ENCODE measurements around the gene STX16.

Gene STX16, protein sequence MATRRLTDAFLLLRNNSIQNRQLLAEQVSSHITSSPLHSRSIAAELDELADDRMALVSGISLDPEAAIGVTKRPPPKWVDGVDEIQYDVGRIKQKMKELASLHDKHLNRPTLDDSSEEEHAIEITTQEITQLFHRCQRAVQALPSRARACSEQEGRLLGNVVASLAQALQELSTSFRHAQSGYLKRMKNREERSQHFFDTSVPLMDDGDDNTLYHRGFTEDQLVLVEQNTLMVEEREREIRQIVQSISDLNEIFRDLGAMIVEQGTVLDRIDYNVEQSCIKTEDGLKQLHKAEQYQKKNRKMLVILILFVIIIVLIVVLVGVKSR

GRCh38 chr20:58650776-58651558 lies at the start of gene STX16:
Gene STX16, plus strand, starts transcription at chr20:58651283. Its CDS starts 724 bp downstream, at chr20:58652007.
- peak within 1 kb of the TSS; percentile 98 to 100 (median 99) for H3K9ac ChIP-seq (ENCODE audit: low read length in 5 of 5)
- H3K4me3 ChIP-seq (ENCODE audit: low read depth in 1 of 5, low read length in 5 of 5) = peak within 1 kb of the TSS; percentile 96 to 99 (median 99)
- peaks cover 4 to 53% (median 42%) of the 10 kb centered on the region in 5 donors for H3K4me1 ChIP-seq (ENCODE audit: control insufficient read depth in 5 of 5, insufficient read depth in 5 of 5, low read length in 5 of 5)
- H3K27me3 ChIP-seq (ENCODE audit: control insufficient read depth in 5 of 5, insufficient read depth in 4 of 5, low read length in 5 of 5) = no peaks in the 10 kb centered on the region
- H3K9me3 ChIP-seq (ENCODE audit: control insufficient read depth in 5 of 5, low read length in 5 of 5) = no peaks in the 10 kb centered on the region
- H3K27ac ChIP-seq (ENCODE audit: low read depth, low read length) = peak within 1 kb of the TSS; percentile 86
- peaks cover 0 to 4% (median 0%) of the 10 kb centered on the region in 5 donors for H3K36me3 ChIP-seq (ENCODE audit: control insufficient read depth in 5 of 5, insufficient read depth in 5 of 5, low read length in 5 of 5)

DNA sequence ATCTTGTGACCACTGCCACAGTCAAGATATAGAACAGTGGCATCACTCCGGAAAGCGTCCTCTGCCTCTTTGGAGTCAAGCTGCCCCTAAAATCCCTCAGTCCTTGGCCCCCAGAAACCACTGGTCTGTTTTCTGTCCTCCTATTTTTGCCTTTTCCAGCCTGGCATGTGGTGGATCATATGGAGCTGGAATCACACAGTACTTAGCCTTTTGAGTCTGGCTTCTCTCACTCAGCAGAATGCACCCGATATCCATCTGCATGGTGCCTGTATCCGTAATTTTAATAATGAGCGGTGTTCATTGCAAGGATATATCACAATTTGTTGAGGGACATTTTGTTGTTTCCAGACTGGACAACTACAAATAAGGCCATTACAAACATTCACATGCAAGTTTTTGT lies 49.0 kb upstream of the STX16 start:
- H3K4me1 ChIP-seq (ENCODE audit: control insufficient read depth in 5 of 5, insufficient read depth in 5 of 5, low read length in 5 of 5) = peaks cover 0 to 11% (median 4%) of the 10 kb centered on the region in 5 donors
- no peak overlapping the region for H3K27ac ChIP-seq (ENCODE audit: low read depth, low read length)
- H3K4me3 ChIP-seq (ENCODE audit: low read depth in 1 of 5, low read length in 5 of 5) = no peak overlapping the region
- H3K9ac ChIP-seq (ENCODE audit: low read length in 5 of 5) = no peak overlapping the region
- peaks cover 0 to 4% (median 0%) of the 10 kb centered on the region in 5 donors for H3K9me3 ChIP-seq (ENCODE audit: control insufficient read depth in 5 of 5, low read length in 5 of 5)
- H3K27me3 ChIP-seq (ENCODE audit: control insufficient read depth in 5 of 5, insufficient read depth in 4 of 5, low read length in 5 of 5) = peaks cover 0 to 14% (median 6%) of the 10 kb centered on the region in 5 donors
- no peaks in the 10 kb centered on the region for H3K36me3 ChIP-seq (ENCODE audit: control insufficient read depth in 5 of 5, insufficient read depth in 5 of 5, low read length in 5 of 5)

DNA sequence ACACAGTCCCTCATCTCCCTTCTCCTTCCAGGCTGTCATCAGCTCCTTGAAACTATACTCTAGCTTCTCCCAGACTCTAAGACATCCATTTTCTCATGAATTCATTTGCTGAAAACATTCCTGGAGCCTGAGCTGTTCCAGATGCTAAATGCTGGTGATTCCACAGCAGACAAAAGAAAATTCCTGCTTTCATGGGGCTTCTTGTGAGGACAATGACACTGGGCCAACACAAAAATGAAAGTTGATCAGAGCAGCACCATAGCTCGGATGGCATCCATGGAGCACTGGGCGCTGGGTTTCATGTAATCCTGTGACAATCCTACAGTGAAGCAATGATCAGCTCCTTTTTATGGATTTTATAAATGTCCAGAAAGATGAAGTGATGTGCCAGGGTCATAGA lies 47.4 kb upstream of the STX16 start:
- Histone ChIP-seq H3K9ac (ENCODE audit: low read length in 5 of 5) (no peak overlapping the region), H3K27me3 (ENCODE audit: control insufficient read depth in 5 of 5, insufficient read depth in 4 of 5, low read length in 5 of 5) (peaks cover 0 to 14% (median 4%) of the 10 kb centered on the region in 5 donors), H3K36me3 (ENCODE audit: control insufficient read depth in 5 of 5, insufficient read depth in 5 of 5, low read length in 5 of 5) (no peaks in the 10 kb centered on the region), H3K4me3 (ENCODE audit: low read depth in 1 of 5, low read length in 5 of 5) (no peak overlapping the region), H3K4me1 (ENCODE audit: control insufficient read depth in 5 of 5, insufficient read depth in 5 of 5, low read length in 5 of 5) (peaks cover 0 to 3% (median 0%) of the 10 kb centered on the region in 5 donors), H3K9me3 (ENCODE audit: control insufficient read depth in 5 of 5, low read length in 5 of 5) (peaks cover 0 to 4% (median 0%) of the 10 kb centered on the region in 5 donors), H3K27ac (ENCODE audit: low read depth, low read length) (no peak overlapping the region)

DNA sequence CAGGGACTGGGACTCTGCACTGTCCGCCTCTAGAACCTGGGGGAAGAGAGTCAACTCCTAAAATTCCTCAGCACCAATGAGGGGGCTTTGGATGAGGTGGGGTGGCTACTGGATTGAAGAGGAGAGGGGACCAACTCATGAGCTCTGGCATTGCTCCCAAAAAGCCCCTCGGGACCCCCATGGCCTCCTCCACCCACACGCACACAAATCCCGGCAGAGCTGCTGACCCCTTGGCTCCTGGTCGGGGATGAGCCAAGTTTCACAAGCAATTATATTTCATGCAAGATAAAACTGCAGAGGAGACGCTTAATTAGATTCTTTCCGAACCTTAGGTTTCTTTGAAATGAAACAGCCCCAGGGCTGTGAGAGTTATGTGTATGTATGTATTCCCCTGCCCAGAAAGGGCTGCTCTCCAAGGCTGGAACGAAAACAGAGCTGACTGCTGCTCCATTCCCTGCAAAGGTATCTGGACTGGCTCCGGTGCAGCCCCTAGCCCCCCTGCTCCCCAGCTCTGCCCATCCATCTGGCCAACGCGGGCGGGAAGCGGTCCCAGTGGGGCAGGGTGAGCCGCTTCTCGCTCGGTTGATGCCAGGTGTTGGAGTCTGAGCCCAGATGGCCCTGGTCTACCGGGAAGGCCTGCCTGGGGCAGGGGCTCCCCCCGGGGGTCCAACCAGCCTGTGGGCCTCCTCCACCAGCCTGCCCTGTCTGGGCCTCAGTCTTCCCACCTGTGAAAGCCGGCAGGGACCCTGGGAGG lies 46.8 kb upstream of the STX16 start:
- peaks cover 0 to 4% (median 0%) of the 10 kb centered on the region in 5 donors for H3K9me3 ChIP-seq (ENCODE audit: control insufficient read depth in 5 of 5, low read length in 5 of 5)
- no peak overlapping the region for H3K9ac ChIP-seq (ENCODE audit: low read length in 5 of 5)
- peaks cover 0 to 3% (median 0%) of the 10 kb centered on the region in 5 donors for H3K4me1 ChIP-seq (ENCODE audit: control insufficient read depth in 5 of 5, insufficient read depth in 5 of 5, low read length in 5 of 5)
- H3K36me3 ChIP-seq (ENCODE audit: control insufficient read depth in 5 of 5, insufficient read depth in 5 of 5, low read length in 5 of 5) = no peaks in the 10 kb centered on the region
- no peak overlapping the region for H3K27ac ChIP-seq (ENCODE audit: low read depth, low read length)
- H3K27me3 ChIP-seq (ENCODE audit: control insufficient read depth in 5 of 5, insufficient read depth in 4 of 5, low read length in 5 of 5) = peaks cover 0 to 14% (median 4%) of the 10 kb centered on the region in 5 donors
- no peak overlapping the region for H3K4me3 ChIP-seq (ENCODE audit: low read depth in 1 of 5, low read length in 5 of 5)

- peaks cover 0 to 4% (median 0%) of the 10 kb centered on the region in 5 donors for H3K9me3 ChIP-seq (ENCODE audit: control insufficient read depth in 5 of 5, low read length in 5 of 5)
- no peaks in the 10 kb centered on the region for H3K36me3 ChIP-seq (ENCODE audit: control insufficient read depth in 5 of 5, insufficient read depth in 5 of 5, low read length in 5 of 5)
- peaks cover 0 to 3% (median 0%) of the 10 kb centered on the region in 5 donors for H3K4me1 ChIP-seq (ENCODE audit: control insufficient read depth in 5 of 5, insufficient read depth in 5 of 5, low read length in 5 of 5)
- no peak overlapping the region for H3K4me3 ChIP-seq (ENCODE audit: low read depth in 1 of 5, low read length in 5 of 5)
- H3K27ac ChIP-seq (ENCODE audit: low read depth, low read length) = no peak overlapping the region
- no peak overlapping the region for H3K9ac ChIP-seq (ENCODE audit: low read length in 5 of 5)
- H3K27me3 ChIP-seq (ENCODE audit: control insufficient read depth in 5 of 5, insufficient read depth in 4 of 5, low read length in 5 of 5) = peaks cover 0 to 14% (median 4%) of the 10 kb centered on the region in 5 donors
These were observed 45.6 kb upstream of the STX16 start for GRCh38 chr20:58605292-58606065.

DNA sequence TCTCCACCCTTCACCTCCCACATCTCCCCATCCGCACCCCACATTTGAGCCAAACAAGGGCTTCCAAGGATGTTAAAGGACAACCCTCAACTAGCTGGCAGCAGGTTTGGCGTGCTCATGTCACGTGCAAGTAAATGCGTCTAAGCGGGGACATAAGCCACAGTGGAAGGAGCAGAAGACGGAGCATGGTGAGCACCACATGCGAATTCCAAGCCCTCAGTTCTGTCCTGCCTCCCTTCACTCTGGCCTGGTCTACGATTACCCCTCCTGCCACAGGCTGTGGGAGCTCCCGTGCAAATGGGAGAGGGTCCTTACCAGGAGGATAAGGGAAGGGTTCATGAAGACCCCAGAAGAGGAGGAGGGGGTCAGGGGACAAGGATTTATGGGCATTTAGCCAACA lies 44.9 kb upstream of the STX16 start:
- Histone ChIP-seq H3K9me3 (ENCODE audit: control insufficient read depth in 5 of 5, low read length in 5 of 5) (peaks cover 0 to 4% (median 0%) of the 10 kb centered on the region in 5 donors), H3K9ac (ENCODE audit: low read length in 5 of 5) (no peak overlapping the region), H3K27me3 (ENCODE audit: control insufficient read depth in 5 of 5, insufficient read depth in 4 of 5, low read length in 5 of 5) (peaks cover 0 to 14% (median 4%) of the 10 kb centered on the region in 5 donors), H3K4me1 (ENCODE audit: control insufficient read depth in 5 of 5, insufficient read depth in 5 of 5, low read length in 5 of 5) (peaks cover 0 to 3% (median under 1%) of the 10 kb centered on the region in 5 donors), H3K4me3 (ENCODE audit: low read depth in 1 of 5, low read length in 5 of 5) (no peak overlapping the region), H3K36me3 (ENCODE audit: control insufficient read depth in 5 of 5, insufficient read depth in 5 of 5, low read length in 5 of 5) (no peaks in the 10 kb centered on the region), H3K27ac (ENCODE audit: low read depth, low read length) (no peak overlapping the region)

- Histone ChIP-seq H3K4me3 (ENCODE audit: low read depth in 1 of 5, low read length in 5 of 5) (no peak overlapping the region), H3K9ac (ENCODE audit: low read length in 5 of 5) (no peak overlapping the region), H3K36me3 (ENCODE audit: control insufficient read depth in 5 of 5, insufficient read depth in 5 of 5, low read length in 5 of 5) (no peaks in the 10 kb centered on the region), H3K4me1 (ENCODE audit: control insufficient read depth in 5 of 5, insufficient read depth in 5 of 5, low read length in 5 of 5) (peaks cover 0 to 14% (median 13%) of the 10 kb centered on the region in 5 donors), H3K27me3 (ENCODE audit: control insufficient read depth in 5 of 5, insufficient read depth in 4 of 5, low read length in 5 of 5) (peaks cover 0 to 14% (median 4%) of the 10 kb centered on the region in 5 donors), H3K9me3 (ENCODE audit: control insufficient read depth in 5 of 5, low read length in 5 of 5) (peaks cover 0 to under 1% (median 0%) of the 10 kb centered on the region in 5 donors), H3K27ac (ENCODE audit: low read depth, low read length) (no peak overlapping the region)
These were observed 42.8 kb upstream of the STX16 start for GRCh38 chr20:58608096-58608840.

DNA sequence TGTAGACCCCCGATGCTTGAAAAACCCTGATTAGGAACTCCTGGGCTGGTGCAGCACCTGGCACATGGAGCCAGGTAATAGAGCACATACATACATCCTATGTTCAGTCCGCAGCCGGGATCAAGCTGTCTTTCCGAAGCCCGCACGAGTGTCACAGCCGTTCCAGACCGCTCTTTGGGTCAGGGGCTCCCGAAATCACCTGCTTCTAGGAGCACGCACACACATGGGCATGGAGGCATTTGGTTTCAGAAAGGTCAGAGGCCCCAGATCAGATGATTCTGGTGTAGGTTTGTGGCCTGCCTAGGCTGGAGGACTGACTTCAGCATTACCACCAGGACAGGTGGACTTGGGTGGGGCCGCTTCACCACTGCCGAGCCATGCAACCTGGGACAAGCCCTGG lies 42.1 kb upstream of the STX16 start:
- Histone ChIP-seq H3K9ac (ENCODE audit: low read length in 5 of 5) (no peak overlapping the region), H3K36me3 (ENCODE audit: control insufficient read depth in 5 of 5, insufficient read depth in 5 of 5, low read length in 5 of 5) (no peaks in the 10 kb centered on the region), H3K27ac (ENCODE audit: low read depth, low read length) (no peak overlapping the region), H3K27me3 (ENCODE audit: control insufficient read depth in 5 of 5, insufficient read depth in 4 of 5, low read length in 5 of 5) (peaks cover 0 to 14% (median 3%) of the 10 kb centered on the region in 5 donors), H3K9me3 (ENCODE audit: control insufficient read depth in 5 of 5, low read length in 5 of 5) (no peaks in the 10 kb centered on the region), H3K4me3 (ENCODE audit: low read depth in 1 of 5, low read length in 5 of 5) (no peak overlapping the region), H3K4me1 (ENCODE audit: control insufficient read depth in 5 of 5, insufficient read depth in 5 of 5, low read length in 5 of 5) (peaks cover 0 to 14% (median 13%) of the 10 kb centered on the region in 5 donors)

Measured in subcutaneous abdominal adipose tissue (tissue), 5 donors.